GM19328 (cell line): ENCODE data around the gene TRIM27.
"Not testable (repeated sequence)": the region's sequence is repeated elsewhere in the genome, so short reads cannot be mapped to it uniquely, and the experiment has no call there.

Source experiments
- ATAC-seq: cut with Tn5 transposase; IDR thresholded peaks from one replicate; pipeline ENCODE4 v1.9.1; 2021; ENCODE audit warnings: mild to moderate bottlenecking, moderate library complexity; ENCODE audit not compliant: unreplicated experiment

The TRIM27 gene

DNA sequence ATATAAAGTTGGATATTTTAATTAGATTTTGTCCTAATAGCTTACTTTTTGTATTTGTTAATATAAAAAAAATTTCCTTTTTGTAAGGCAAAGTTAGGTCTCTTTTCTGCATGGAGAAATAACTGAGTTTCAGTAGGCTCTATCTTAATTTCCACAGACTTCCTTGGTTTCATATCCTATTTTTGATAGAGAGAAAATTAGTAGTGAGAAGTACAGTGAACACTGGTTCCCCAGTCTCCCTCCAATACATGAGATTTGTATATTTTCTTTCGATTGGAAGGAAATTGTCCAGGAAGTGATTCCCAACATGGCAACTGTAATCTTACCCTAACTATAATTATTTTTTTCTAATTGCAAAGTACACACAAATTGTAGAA, 26.4 kb downstream of the TRIM27 start:
- ATAC-seq, result no peak

DNA sequence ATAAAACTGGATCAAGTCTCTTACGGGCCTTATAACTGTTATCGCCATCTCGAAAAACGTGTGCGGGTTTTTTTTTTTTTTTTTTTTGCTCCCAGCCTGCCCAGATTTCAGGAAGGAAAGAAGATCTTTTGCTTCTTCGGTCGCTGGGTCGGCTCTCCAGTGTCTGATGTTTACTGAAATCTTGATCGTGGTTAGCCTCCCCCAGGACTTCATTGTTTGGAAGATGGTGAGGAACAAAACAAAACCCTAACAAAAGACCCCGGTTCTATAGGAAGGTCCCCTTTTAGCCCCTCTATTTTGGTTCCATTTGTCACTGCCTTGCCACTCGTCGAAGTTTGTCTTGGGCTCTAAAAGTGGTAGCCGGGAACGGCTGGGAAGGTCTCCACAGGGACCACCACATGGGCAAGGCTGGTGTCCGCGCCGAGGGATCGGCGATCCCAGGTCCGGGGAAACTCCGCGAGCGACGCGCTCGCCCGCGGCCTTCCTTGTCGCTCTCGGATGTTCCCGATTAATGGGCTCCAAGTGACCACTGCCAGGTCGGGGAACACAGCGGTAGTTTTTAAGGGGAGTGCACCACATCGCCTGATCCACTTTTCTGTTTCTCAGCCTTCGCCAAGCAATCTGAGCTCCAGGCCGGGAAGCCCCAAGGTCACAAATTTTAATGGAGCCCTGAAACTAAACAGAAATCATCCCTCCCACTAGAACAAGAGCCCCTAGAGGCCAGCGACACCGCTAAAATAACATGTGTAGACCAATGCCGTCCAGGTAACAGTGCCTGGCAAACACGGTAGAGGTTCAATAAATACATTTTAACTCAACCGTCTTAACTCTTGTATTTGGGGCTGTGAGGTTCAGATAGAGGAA, 27.0 kb downstream of the TRIM27 start:
- ATAC-seq, result peak; percentile 3

DNA sequence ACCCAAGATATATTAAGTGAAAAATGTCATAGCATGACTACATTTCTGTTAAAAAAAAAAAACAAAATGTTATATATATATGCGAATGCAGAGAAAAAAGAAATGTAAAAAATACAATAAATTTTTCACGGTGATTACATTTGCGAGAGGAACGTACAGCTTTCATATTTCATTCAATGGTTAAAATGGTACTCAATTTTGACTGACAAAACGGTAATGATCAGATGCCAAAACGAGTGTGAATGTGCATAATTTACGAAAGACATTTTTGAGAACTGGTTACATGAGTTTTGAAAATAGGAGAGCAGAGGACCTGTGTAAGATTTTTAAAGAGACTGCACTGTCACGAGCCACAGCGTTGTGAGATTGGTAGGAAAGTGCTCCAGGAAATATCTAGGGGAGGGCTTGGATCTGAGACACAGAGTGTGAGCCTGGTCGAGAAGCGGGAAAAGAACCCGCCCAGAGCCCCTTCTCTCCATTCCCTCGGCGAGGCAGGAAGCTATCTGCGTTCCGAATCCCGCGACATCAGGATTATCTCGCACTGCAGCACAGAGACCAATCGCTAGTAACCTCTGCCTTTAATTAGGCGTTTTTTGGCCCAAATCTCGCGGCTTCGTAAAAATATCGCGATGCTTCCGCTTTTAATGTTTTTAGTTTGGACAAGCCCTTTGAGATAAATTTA, 28.5 kb downstream of the TRIM27 start:
- peak; percentile 68 for ATAC-seq

DNA sequence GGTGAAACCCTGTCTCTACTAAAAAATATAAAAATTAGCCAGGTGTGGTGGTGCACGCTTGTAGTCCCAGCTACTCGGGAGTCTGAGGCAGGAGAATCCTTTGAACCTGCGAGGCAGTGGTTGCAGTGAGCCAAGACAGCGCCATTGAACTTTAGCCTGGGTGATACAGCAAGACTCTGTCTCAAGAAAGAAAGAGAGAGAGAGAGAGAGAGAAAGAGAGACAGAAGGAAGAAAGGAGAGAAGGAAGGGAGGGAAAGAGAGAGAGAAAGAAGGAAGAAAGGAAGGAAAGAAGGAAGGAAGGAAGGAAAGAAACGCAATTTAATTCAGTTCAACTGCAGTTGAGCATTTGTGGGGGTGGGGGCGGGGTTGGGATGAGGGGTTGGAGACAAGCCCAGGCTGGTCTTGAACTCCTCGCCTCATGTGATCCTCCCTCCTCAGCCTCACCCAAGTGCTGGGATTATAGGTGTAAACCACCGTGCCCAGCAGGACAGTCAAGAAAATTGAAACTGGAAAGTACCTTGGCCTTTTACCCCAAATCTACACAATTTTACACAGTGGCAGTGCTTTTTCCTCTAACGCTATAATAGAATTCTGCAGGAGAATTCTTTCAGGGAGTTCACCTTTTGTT, 30.5 kb downstream of the TRIM27 start:
- no peak for ATAC-seq

DNA sequence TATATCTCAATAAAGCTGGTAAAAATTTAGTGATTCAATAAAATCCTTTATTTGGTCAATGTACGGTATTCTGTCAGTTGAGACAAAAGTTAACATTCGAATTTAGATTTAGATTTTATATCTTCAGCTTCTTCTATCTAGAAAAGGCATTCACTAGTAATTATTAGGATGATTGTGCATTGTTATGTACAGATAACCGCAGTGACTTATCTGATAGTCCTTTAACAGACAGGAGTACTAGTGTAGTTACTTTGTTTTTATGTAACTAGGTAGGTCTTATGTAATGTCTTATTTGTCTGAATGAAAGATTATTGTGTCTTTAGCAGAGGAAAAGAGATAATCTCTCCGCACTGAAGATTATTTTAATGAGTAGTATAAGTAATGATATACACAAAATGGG, 31.3 kb downstream of the TRIM27 start:
- no peak for ATAC-seq

DNA sequence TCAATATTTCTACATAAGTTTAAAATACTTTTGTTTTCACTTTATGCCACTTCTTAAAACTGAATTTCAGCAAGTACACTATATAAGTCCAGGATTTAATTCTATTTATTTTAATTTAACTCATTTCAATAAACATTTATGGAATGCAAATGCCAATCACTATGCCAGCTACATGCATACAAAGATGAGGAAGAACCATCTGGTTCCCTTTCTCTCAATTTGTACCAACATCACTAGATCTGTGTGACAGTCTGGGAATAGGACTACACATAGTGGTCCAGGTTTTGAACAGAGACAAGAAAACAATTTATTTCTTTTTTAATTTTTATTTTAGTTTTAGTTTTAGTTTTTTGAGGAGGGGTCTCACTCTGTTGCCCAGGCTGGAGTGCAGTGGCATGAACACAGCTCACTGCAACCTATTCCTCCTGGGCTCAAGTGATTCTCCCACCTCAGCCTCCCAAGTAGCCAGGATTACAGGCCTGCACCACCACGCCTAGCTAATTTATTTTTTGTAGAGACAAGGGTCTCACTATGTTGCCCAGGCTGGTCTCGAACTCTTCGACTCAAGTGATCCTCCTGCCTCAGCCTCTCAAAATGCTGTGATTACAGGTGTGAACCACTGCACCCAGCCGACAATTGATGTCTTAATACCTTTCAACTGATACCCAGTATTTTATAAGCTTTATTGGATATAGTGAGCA, 35.8 kb downstream of the TRIM27 start:
- ATAC-seq, result no peak

DNA sequence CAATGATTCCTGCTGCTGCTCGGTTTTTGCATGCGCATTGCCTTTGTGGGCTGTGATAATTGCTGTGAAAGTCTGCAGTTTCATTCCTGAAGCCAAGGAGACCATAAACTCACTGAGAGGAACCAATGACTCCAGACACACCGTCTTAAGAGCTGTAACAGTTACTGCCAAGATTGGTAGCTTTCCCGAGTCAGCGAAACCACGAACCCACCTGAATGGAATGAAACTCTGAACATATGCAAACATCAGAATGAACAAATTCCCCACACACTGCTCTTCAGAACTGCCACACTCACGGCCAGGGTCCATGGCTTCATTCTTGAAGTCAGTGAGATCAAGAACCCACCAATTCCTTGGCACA, 37.7 kb downstream of the TRIM27 start:
- no peak for ATAC-seq

DNA sequence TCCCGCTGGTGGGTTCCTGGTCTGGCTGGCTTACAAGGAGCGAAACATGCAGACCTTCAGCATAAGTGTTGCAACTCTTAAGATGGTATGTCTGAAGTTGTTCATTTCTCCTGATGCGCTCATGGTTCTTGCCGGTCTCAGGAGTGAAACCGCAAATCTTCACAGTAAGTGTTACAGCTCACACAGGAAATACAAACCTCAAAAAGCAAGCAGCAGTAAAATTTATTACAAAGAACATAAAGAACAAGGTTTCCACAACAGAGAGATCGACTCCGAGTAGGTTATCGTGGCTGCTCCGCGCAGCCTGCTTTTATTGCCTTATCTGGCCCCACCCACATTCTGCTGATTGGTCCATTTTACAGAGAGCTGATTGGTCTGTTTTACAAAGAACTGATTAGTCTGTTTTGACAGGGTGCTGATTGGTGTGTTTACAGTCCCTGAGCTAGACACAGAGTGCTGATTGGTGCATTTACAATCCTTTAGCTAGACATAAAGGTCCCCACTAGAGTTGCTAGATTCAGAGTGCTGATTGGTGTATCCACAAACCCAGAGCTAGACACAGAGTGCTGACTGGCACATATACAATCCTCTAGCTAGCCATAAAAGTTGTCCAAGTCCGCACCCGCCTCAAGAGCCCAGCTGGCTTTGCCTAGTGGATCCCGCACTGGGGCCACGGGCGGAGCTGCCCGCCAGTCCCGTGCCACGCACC, 39.2 kb downstream of the TRIM27 start:
- ATAC-seq, result no peak

DNA sequence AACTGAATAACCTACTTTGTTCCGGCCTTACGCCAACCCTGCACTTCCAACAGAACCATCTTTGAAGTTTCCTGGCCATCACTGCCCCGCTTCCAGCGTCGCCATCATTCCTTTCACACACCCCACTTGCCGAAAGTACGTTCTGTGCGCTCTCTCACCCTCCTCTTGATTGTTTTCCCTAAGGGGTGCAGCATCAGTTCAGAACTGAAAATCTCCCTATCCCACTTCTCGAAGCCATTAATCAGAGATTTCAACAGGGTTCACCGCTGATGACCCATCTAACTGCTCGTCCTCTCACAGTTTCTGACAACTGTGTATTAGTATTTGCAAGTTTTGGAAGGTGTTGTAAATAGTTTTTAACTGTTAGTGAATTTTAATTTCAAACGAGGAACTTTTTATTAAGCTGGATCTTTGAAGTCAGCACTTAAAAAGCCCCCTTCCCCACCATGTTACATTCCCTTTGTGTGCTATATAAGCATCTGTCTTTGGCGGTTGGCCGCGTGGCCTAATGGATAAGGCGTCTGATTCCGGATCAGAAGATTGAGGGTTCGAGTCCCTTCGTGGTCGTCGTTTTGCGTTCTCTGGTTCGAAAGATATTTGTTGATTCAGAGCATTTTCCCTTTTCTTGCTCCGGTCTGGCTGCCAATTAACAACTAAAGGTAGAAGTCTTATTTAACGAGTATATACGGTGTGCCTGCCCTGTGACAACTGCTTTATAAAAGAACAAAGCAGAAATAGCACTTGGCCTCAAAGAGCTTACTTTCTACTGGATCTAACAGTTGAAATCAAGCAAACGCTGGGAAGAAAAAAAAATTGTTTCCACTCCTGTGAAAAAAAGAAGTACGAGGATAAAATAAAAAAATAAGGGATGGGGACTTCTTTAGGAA, 42.6 kb downstream of the TRIM27 start:
- ATAC-seq, result no peak

DNA sequence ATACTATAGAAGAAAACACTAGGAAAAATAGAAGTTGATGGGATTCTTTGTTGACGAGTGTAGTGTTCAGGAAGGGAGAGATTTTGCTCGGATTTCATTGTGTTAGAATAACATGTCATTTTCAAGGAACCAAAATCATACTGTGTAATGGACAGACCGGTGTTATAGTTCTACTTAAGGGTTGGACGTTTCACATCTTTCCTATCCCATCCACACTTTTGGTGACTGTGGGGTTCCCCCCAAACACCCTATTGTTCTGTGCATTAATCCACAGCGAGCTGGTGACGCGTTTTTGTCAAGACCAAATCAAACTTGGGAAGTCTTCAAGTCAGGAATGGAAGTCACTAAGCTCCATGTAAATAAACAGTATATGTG, 43.3 kb downstream of the TRIM27 start:
- ATAC-seq, result no peak

DNA sequence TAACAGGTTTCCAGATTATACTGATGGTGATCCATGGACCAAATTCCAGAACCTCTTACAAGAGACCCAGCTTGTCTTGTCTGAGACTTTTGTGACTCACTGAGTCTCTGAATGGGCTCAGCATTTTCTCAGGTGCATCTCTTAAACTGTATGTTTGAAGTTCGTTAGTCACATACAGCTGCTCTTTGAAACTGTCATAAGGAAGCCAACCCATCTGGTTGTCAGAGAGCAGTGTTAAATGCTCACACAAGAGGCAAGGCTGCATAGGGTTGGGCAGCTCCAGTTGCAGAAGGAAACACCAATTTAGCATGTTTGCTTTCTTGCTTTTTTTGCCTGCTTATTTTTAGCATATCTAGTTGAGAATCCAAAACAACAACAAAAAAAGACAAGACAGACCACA, 47.1 kb downstream of the TRIM27 start:
- no peak for ATAC-seq

DNA sequence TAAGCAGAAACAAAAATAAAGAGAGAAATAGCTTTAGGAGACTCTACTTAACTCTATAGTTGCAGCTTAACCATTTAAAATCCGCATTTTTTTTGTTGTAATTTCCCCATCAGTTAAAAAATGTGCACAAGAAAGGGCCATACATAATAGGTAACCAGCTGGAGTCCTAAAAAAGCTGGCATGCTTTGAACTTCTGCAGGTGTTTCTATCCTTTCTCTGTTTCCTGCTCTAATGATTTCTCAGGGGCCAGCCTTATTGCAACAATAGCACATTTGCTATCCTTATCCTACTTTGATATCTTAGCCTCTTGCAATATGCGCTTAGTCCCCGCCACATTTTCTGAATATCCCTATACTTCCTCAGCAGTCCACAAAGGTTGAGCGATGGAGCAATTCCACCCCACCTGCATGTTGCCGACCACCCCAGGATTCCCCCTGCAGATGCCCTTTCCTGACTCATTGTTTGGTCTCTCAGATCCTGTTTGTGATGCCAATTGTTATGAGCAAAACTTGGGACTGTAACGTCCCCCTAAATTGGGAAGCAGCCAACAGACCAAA, 48.5 kb downstream of the TRIM27 start:
- no peak for ATAC-seq

DNA sequence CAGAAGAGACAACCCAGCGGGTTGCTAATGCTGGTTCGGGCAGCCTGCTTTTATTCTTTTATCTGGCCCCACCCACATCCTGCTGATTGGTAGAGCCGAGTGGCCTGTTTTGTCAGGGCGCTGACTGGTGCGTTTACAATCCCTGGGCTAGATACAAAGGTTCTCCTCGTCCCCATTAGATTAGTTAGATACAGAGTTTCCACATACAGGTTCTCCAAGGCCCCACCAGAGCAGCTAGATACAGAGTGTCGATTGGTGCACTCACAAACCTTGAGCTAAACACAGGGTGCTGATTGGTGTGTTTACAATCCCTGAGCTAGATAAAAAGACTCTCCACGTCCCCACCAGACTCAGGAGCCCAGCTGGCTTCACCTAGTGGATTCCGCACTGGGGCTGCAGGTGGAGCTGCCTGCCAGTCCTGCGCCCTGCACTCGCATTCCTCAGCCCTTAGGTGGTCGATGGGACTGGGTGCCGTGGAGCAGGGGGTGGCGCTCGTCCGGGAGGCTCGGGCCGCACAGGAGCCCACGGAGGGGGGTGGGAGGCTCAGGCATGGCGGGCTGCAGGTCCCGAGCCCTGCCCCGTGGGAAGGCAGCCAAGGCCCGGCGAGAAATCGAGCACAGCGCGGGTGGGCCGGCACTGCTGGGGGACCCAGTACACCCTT, 51.5 kb downstream of the TRIM27 start:
- not testable (repeated sequence) for ATAC-seq

DNA sequence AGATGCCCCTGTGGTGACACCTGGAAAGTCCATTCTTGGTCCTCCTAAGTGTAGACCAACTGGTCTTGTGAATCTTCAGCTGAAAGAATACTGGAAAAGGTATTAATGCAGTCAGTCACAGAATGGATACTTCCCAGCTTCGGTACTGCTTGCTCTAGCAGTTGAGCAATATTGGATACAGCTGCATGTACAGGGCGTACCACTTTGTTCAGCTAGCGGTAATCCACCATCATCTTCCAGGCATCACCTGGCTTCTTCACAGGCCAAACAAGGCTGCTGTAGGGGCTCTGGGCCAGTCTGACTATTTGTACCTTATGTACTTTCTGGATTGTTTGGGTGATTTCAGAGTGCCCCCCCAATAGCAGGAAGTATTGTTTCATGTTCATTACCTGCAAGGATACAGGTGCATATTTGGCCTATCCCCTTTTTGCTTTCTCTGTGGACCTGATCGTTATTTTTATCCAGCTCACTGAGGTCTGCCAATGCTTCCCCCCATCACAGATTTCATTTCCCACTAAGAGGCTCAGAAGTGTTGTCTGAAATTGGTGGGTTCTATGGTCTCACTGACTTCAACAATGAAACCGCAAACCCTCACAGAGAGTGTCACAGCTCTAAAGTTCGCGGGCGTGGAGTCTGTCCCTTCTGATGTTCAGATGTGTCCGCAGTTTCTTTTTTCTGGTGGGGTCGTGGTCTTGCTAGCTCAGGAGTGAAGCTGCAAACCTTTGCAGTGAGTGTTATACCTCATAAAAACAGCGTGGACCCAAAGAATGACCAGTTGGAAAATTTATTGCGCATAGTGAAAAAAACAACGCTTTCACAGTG, 52.2 kb downstream of the TRIM27 start:
- ATAC-seq, result no peak

DNA sequence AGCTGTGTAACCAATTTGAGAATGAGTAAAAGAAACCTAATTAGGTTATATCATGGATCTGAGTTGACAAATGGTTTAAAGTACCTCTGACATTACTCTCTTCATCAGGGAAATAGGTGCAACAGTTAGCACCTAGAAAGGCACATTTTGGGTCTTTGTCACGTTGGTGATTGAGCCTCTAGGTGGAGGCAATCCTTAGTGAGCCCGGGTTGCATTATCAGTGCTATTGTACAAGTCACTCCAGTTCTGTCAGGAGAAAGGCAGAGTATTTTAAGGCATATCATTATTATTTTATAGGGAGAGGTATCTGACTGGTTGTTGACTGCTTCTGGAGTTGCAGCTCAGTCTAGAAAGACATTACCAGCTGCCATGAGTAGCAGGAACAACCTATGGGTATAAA, 54.9 kb downstream of the TRIM27 start:
- no peak for ATAC-seq

DNA sequence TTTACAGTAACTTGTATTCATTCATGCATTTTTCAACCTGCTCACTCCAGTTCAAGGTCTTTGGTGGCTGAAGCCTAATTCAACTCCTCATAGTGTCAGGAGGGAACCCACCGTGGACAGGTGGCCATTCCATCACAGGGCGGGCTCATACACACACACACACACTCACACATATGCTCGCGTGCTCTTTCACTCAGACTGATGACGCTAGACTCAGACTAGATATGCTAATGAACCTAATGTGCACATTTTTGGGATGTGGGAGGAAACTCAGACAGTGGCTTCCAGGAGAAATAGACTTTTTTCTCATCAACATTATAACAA, 56.7 kb downstream of the TRIM27 start:
- ATAC-seq, result peak; percentile 28

DNA sequence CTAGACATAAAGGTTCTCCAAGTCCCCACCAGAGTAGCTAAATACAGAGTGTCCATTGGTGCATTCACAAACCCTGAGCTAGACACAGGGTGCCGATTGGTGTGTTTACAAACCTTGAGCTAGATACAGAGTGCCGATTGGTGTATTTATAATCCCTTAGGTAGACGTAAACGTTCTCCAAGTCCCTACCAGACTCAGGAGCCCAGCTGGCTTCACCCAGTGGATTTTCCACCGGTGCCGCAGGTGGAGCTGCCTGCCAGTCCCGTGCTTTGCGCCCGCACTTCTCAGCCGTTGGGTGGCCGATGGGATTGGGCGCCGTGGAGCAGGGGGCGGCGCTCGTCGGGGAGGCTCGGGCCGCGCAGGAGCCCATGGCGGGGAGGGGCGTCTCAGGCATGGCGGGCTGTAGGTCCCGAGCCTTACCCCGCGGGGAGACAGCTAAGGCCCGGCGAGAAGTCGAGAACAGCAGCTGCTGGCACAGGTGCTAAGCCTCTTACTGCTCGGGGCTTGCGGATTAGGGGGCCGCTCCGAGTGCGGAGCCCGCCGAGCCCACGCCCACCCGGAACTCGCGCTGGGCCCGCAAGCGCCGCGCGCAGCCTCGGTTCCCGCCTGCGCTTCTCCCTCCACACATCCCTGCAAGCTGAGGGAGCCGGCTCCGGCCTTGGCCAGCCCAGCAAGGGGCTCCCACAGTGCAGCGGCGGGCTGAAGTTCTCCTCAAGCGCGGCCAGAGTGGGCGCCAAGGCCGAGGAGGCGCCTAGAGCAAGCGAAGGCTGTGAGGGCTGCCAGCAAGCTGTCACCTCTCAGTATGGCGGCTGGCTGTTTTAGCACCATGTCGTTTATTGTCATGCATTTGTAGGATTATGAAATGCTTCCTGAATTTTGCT, 57.3 kb downstream of the TRIM27 start:
- ATAC-seq, result peak; percentile 47
